Caco-2 (cell line): Measurements from ENCODE around the gene XPC. TPM values are rescaled to one million over a fixed set of nuclear protein-coding genes. Genes with fewer than 3 reads are reported as not detected.

Source experiments
- BruUV-seq: library from RNA; stranded (reverse); fragments of 400-500 nt; replicated peaks from 2 replicates; lab custom pipeline; 2021; lab: Mats Ljungman, UMichigan
- CTCF ChIA-PET: fragments of 300-600 bp; sonication (Branson Sonifier 250); formaldehyde crosslinking; loops from one replicate; lab custom pipeline; 2022; ENCODE audit warnings: antibody characterized with exemption; lab: Charles Lee
- POLR2A ChIA-PET: fragments of 300-600 bp; sonication (Branson Sonifier 250); formaldehyde crosslinking; loops from one replicate; lab custom pipeline; 2022; ENCODE audit warnings: antibody characterized with exemption; lab: Charles Lee
- DNase-seq, 2 experiments: peaks; one replicate each; pipeline versions ENCODE4 v3.0.0 to v3.0.0-alpha.2; 2020 to 2022
- H3K27me3 ChIP-seq: replicated peaks from 2 replicates; pipeline ENCODE4 v1.6.0; 2011; ENCODE audit warnings: low read length; ENCODE audit not compliant: control insufficient read depth, insufficient read depth
- H3K36me3 ChIP-seq: 2 replicates; pipeline ENCODE4 v1.5.1; 2011; ENCODE audit warnings: low read length; ENCODE audit not compliant: control insufficient read depth, insufficient read depth
- H3K4me1 ChIP-seq: fragments of 250-450 bp; sonication (Bioruptor Pico); 2 replicates; pipeline ENCODE4 v1.5.1; 2020; ENCODE audit warnings: mild to moderate bottlenecking
- H3K4me3 ChIP-seq: 2 replicates; pipeline ENCODE4 v1.5.1; 2011; ENCODE audit warnings: low read depth, mild to moderate bottlenecking, control low read depth, low read length
- H3K9me3 ChIP-seq: fragments of 250-450 bp; sonication (Bioruptor Pico); 2 replicates; pipeline ENCODE4 v1.5.1; 2020; ENCODE audit warnings: mild to moderate bottlenecking, moderate library complexity
- H3K27ac Mint-ChIP-seq: one replicate; pipeline ENCODE4 v1.8.0; 2022; ENCODE audit warnings: mixed read lengths; ENCODE audit not compliant: unreplicated experiment
- H3K27me3 Mint-ChIP-seq: one replicate; pipeline ENCODE4 v1.8.0; 2022; ENCODE audit warnings: mixed read lengths; ENCODE audit not compliant: insufficient read depth, unreplicated experiment
- H3K36me3 Mint-ChIP-seq: one replicate; pipeline ENCODE4 v1.8.0; 2022; ENCODE audit warnings: mild to moderate bottlenecking, mixed read lengths; ENCODE audit not compliant: insufficient read depth, unreplicated experiment
- H3K4me1 Mint-ChIP-seq: one replicate; pipeline ENCODE4 v1.8.0; 2022; ENCODE audit warnings: low read depth, mixed read lengths; ENCODE audit not compliant: unreplicated experiment
- H3K4me3 Mint-ChIP-seq: one replicate; pipeline ENCODE4 v1.8.0; 2022; ENCODE audit warnings: mild to moderate bottlenecking, moderate library complexity, mixed read lengths; ENCODE audit not compliant: unreplicated experiment
- H3K9me3 Mint-ChIP-seq: one replicate; pipeline ENCODE4 v1.8.0; 2022; ENCODE audit warnings: mixed read lengths; ENCODE audit not compliant: unreplicated experiment
- intact Hi-C: fragments of 100-400 bp; cut with micrococcal nuclease; formaldehyde crosslinking; loops from one replicate; pipeline ENCODE4 v1.10.0; 2022; ENCODE audit not compliant: unreplicated experiment
- total RNA-seq: library from RNA; stranded (reverse); gene quantifications from 2 replicates; pipeline ENCODE4 v1.2.3, GENCODE V29; 2022
- TF ChIP-seq, protein P1 (sequence below), 2 experiments: fragments of 200-600 bp in 1 of 2; IDR thresholded peaks; 1 replicate in 1 of 2; 2 replicates in 1 of 2; pipeline versions ENCODE4 v1.5.1 to v1.8.0; 2011 to 2022; ENCODE audit warnings: antibody characterized with exemption in 1 of 2, control low read depth in 1 of 2, inconsistent platforms in 1 of 2, low read depth in 1 of 2, low read length in 1 of 2, mild to moderate bottlenecking in 1 of 2, moderate library complexity in 1 of 2; ENCODE audit not compliant: insufficient read depth in 1 of 2, severe bottlenecking in 1 of 2, unreplicated experiment in 1 of 2

The XPC gene
- total RNA-seq, 1 experiment from 2014 or later, result 31.0 TPM

DNA sequence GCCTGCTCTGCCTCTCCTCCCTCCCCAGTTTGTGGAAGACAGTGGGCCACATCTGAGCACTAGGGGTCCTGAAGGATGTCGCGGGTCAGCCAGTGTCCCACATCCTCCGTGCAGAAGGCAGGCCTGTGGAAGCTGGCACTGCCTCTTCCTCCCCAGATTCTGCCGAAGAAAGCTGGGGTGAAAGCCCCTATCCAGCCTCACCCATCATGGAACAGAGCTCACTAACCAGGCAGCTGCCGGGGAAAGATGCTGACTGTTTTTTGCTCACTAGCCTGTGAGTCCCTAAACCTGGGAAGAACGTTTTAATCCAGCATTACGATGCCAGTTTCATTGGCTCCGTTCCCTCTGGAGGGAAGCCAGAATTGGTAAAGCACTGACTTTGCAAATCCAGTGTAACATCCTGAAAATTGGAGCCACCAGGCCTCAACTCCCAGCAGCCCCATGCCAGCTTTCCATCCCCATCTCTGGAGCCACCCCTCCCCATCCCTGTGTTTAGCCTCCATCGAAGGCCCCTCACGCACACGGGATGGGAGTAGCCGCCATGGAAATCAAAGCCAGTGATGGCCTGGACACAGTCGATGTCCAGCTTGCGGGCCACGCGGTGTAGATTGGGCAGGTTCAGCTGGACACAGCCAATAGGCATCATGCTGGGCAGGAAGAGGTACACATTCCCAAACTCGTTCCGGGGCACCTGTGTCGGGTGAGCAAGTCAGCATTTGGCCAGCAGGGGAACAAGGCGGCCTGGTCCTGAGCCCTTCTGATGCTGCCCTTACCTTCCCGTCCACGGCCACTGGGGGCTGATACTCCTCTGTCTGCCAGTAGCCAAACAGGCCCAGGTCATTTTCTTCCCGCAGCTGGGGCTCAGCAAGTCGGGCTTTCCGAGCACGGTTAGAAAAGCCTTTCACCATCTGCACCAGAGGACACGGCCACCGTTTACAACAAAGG lies 30.1 kb downstream of the XPC start:
- ChIA-PET POLR2A (interaction anchor here (0.6 kb wide), 1 partner anchor 11 kb away, joined by 3 read pairs; no protein-coding TSS in a partner anchor), CTCF (no interaction called here)
- Mint-ChIP-seq H3K36me3 (peaks cover 55% of the 10 kb centered on the region), H3K27me3 (no peaks in the 10 kb centered on the region), H3K9me3 (no peaks in the 10 kb centered on the region), H3K27ac (no peak overlapping the region), H3K4me3 (no peak overlapping the region), H3K4me1 (peaks cover 14% of the 10 kb centered on the region)
- TF ChIP-seq, protein P1, sequence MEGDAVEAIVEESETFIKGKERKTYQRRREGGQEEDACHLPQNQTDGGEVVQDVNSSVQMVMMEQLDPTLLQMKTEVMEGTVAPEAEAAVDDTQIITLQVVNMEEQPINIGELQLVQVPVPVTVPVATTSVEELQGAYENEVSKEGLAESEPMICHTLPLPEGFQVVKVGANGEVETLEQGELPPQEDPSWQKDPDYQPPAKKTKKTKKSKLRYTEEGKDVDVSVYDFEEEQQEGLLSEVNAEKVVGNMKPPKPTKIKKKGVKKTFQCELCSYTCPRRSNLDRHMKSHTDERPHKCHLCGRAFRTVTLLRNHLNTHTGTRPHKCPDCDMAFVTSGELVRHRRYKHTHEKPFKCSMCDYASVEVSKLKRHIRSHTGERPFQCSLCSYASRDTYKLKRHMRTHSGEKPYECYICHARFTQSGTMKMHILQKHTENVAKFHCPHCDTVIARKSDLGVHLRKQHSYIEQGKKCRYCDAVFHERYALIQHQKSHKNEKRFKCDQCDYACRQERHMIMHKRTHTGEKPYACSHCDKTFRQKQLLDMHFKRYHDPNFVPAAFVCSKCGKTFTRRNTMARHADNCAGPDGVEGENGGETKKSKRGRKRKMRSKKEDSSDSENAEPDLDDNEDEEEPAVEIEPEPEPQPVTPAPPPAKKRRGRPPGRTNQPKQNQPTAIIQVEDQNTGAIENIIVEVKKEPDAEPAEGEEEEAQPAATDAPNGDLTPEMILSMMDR (IDR thresholded peaks at IDR 0.05; ENCODE audit: insufficient read depth in 1 of 2, low read depth in 1 of 2, low read length in 1 of 2, severe bottlenecking in 1 of 2, unreplicated experiment in 1 of 2), result no peak
- no peak for DNase-seq
- H3K4me1 ChIP-seq, result peaks cover 19% of the 10 kb centered on the region
- no peaks in the 10 kb centered on the region for H3K27me3 ChIP-seq
- no peak overlapping the region for H3K4me3 ChIP-seq
- intact Hi-C loops, result no loop called here
- H3K9me3 ChIP-seq, result no peaks in the 10 kb centered on the region
- H3K36me3 ChIP-seq, result peaks cover 2% of the 10 kb centered on the region
- no TSS peak for BruUV-seq

DNA sequence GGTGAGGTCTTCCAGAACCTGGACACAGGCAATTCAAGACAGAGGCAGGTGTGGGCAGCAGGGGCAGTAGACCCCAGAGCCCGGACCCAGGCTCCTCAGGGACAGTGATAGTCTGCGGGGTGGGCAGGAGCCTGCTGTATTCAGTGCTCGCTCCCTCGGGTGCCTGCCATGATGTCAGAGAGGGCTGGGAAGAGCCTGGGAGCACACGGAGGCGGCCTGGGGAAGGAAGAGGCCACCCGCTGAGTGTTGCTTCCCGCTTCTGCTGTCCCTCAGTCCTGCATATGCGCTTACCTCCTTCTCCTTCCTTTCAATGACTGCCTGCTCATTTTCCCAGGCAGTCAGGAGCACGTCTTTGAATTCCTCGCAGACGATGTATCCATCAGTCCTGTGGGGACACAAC lies 30.8 kb downstream of the XPC start:
- Histone ChIP-seq H3K36me3 (peaks cover 2% of the 10 kb centered on the region), H3K27me3 (no peaks in the 10 kb centered on the region), H3K4me3 (no peak overlapping the region), H3K9me3 (no peaks in the 10 kb centered on the region), H3K4me1 (peaks cover 26% of the 10 kb centered on the region)
- Mint-ChIP-seq H3K9me3 (no peaks in the 10 kb centered on the region), H3K27me3 (no peaks in the 10 kb centered on the region), H3K4me3 (no peak overlapping the region), H3K27ac (no peak overlapping the region), H3K4me1 (peaks cover 14% of the 10 kb centered on the region), H3K36me3 (peaks cover 50% of the 10 kb centered on the region)
- ChIA-PET CTCF (no interaction called here), POLR2A (interaction anchor here (0.6 kb wide), 1 partner anchor 12 kb away, joined by 3 read pairs; no protein-coding TSS in a partner anchor)
- intact Hi-C loops, result no loop called here
- TF ChIP-seq, protein P1 (IDR thresholded peaks at IDR 0.05; ENCODE audit: insufficient read depth in 1 of 2, low read depth in 1 of 2, low read length in 1 of 2, severe bottlenecking in 1 of 2, unreplicated experiment in 1 of 2), result no peak
- DNase-seq, result no peak
- no TSS peak for BruUV-seq

DNA sequence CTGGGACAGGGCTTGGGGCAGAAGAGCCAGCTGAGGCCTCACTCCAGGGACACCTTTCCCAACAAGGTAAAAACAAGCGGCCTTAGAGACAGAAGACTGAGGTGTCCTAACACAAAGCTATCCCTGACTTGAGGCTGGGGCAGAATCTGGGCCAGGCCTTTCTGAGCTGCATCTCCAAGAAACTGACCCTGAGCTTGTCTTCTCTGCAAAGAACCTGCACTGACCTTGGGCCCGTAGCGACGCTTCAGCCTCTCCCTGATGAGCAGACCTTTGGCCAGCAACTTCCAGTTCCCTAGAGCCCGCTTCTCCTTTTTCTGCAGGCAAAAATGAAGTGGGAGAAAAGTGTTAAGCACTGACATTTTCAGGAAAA lies 31.4 kb downstream of the XPC start:
- Mint-ChIP-seq H3K9me3 (no peaks in the 10 kb centered on the region), H3K4me3 (no peak overlapping the region), H3K36me3 (peaks cover 44% of the 10 kb centered on the region), H3K27ac (no peak overlapping the region), H3K4me1 (peaks cover 14% of the 10 kb centered on the region), H3K27me3 (no peaks in the 10 kb centered on the region)
- TF ChIP-seq, protein P1 (IDR thresholded peaks at IDR 0.05; ENCODE audit: insufficient read depth in 1 of 2, low read depth in 1 of 2, low read length in 1 of 2, severe bottlenecking in 1 of 2, unreplicated experiment in 1 of 2), result no peak
- Histone ChIP-seq H3K36me3 (peaks cover 2% of the 10 kb centered on the region), H3K9me3 (no peaks in the 10 kb centered on the region), H3K4me3 (no peak overlapping the region), H3K4me1 (peaks cover 26% of the 10 kb centered on the region), H3K27me3 (no peaks in the 10 kb centered on the region)
- POLR2A ChIA-PET, result interaction anchor here (3.3 kb wide), 1 partner anchor 32 kb away, joined by 20 read pairs; the partner anchor contains the start of genes LSM3 and XPC
- CTCF ChIA-PET, result interaction anchor here (3.2 kb wide), 1 partner anchor 251 kb away, joined by 12 read pairs; no protein-coding TSS in a partner anchor
- intact Hi-C loops, result no loop called here
- BruUV-seq, result no TSS peak
- DNase-seq, result no peak
